Right ventricle myocardium superior (tissue), 1 donor: ENCODE results near the gene MED15. TPM values are rescaled to one million over a fixed set of nuclear protein-coding genes. Genes with fewer than 3 reads are reported as not detected.
"Not testable (repeated sequence)": the region's sequence is repeated elsewhere in the genome, so short reads cannot be mapped to it uniquely, and the experiment has no call there.

ENCODE experiments used
- ATAC-seq: fragments of 200-7000 bp; cut with Tn5 transposase; one replicate; pipeline ENCODE4 v1.9.1; 2020; ENCODE audit warnings: mild to moderate bottlenecking; ENCODE audit not compliant: poor library complexity
- DNase-seq: peaks from one replicate; pipeline ENCODE4 v3.0.0-alpha.2; 2020
- intact Hi-C: fragments of 100-400 bp; cut with DNase I; formaldehyde crosslinking; loops from one replicate; pipeline ENCODE4 v1.11.2; 2022
- total RNA-seq: library from RNA; stranded (reverse); fragmentation: NEBNext Ultra II Directional; extraction: Animal tissue kit (Norgen Biotek cat#: 25700); gene quantifications from one replicate; pipeline ENCODE4 v1.2.1, GENCODE V29; 2021
- donor health status: DM: no; HTN: yes; CAD: no; lungs with severe emphysema.

Gene MED15
- total RNA-seq, 1 donor from 2014 or later, result 36.3 TPM

DNA sequence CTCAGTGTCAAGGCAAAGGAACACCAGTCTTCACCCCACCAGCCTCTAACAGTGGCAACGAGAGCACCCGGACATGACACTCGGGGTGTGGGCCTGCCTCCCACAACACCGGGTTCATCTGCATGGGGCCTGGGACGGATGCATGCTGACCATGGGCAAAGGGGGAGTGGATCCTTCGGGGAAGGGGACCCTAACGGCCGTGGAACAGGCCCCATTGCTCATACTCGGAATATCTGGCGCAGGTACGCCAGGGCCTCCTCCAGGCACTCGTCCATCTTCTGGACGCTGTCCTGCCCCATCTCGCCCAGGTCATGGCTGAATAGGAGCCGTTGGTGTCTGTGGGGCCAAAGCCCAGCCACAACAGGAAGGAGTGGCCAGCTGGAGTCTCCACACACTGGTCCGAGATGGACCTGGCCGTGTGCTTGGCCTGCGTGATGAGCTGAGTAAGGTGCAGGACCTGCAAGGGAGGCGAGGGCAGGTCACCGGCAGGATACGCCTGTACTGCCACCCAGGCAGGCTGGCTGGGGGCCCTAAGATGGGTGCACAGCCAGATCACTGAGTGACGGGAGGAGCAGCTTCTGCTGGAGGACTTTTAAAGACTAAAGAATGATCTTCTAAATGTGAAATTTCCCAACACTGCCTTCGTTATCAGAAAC is 96.8 kb downstream of the MED15 start:
- intact Hi-C loops, result no loop called here
- no peak for DNase-seq

DNA sequence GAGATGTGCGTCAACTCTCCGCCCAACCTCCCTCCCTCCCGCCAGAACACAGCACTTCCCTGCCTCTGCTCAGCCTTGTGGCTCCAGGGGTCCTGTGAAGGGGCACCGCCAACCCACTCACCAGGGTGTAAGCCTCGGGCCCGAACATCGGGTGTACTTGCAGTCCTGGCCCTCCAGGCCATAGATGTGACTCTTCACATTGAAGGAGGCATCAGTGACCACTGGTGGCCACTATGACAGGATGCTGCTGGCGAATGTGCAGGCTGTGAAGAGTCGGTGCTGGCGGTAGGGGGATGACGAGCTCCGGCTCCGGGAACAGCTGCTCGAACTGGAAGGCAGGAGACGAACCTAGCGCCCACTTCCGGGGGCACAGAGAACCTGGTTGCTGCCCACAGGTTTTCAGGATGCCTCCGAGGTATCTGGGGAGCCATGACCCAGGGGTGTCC is 97.4 kb downstream of the MED15 start:
- DNase-seq (no peak), ATAC-seq (no peak)

More for the DNA sequence above, 96.8 kb downstream of the MED15 start:
- no peak for ATAC-seq

DNA sequence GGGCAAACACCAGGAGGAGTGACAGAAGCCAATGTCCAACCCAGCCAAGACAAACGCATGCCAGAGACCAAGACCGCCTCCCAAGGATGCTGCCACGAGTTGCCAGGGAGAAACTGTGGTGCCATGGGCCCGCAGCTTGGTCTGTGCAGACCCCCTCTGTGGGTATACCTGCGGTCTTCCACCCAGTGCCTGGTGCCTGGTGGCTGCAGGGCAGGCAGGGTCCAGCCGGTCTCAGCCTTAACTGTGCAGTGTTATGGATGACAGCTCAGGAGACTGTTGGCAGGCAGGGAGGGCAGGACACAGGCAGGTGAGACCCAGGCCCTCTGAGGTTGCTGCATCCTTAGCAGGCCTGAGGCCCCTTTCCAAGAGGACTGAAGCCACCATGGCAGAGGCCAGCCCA is 97.9 kb downstream of the MED15 start:
- DNase-seq (no peak), ATAC-seq (no peak)
- intact Hi-C loops, result no loop called here

More for the DNA sequence above, 97.4 kb downstream of the MED15 start:
- intact Hi-C loops, result no loop called here

DNA sequence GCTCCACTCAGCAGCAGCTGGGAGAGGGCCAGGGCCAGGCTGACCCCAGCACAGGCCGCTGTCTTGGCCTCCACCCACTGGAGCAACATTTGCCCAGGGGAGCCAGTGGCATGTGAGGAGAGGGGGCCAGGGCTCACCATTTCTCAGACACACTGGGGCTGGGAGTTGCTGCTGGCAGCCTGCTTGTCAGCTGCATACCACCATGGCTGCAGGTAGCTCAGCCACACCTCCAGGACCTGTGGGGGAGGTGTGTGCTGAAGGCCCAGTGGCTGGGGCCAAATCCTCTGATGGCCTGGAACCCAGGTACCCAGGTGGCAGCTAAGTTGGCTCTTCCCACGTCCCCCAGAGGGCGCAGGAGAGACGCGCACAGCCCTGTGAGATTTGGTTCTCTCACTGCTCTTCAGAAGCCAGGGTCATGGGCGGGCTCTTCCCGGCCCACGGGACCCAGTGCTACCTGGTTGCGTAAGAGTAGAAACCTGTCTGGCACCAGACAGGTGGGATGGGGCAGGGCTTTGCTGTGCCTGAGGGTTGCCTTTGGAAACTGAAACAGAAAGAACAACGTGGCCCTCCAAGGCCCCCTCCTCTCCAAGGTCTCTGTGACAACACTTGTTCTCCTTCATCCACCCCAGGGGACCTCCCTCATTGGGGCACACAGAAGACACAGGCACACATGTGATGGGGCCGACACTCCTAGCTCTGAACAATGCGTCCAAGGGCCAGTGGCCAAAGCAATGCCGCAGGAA is 98.8 kb downstream of the MED15 start:
- DNase-seq, result no peak
- intact Hi-C loops, result no loop called here
- ATAC-seq, result peak; percentile 69

DNA sequence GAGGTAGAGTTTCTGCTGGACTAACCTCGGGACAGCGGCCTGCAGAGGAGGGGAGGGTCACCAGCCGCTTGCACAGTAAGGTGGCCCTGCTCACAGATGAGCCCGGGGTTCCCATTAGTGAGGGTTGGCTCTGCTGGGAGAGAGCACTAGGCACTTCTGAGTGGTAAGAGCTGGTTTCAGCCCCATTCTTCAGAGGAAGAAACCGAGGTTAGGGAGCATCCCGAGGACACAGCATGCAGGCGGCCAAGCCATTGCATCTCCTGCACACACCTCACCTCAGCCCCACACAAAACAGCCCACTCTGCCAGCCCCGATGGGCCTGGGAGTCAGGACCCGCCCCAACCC is 99.3 kb downstream of the MED15 start:
- ATAC-seq (no peak), DNase-seq (no peak)
- intact Hi-C loops, result no loop called here

DNA sequence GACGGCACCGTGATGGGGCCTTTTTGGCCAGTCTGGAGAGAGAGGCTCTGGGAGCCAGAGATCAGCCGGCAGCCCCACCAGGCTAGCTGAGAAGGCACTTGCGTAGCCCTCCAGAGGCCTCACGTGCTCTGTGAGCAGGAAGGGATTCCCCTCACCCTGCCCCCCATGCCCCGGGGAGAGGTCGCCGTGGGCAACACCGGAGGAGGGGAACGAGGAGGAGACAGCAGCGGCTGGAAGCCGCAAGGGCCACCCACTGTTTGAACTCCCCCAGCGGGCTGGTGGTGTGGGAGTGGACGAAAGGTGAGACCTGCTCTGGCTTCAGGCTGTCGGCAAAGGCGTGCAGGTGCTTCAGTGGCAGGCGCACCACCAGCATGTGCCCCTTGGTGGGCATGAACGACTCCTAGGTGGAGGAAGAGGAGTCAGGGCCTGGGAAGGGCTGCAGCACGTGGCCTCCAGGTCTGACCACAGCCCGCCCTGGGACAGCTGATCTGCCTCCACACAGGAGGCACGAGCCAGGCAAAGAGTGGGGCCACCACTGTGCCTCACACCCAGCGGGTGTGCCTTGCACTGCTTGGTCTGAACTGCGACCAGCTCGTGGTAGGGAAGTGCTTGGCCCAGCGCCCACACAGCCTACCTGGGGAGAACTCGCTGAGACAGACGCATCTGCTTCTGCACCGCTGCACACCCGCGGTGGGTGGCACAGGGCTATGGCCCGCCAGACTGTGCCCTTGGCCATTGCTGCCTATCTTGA is 99.9 kb downstream of the MED15 start:
- DNase-seq, result no peak
- intact Hi-C loops, result no loop called here
- no peak for ATAC-seq

DNA sequence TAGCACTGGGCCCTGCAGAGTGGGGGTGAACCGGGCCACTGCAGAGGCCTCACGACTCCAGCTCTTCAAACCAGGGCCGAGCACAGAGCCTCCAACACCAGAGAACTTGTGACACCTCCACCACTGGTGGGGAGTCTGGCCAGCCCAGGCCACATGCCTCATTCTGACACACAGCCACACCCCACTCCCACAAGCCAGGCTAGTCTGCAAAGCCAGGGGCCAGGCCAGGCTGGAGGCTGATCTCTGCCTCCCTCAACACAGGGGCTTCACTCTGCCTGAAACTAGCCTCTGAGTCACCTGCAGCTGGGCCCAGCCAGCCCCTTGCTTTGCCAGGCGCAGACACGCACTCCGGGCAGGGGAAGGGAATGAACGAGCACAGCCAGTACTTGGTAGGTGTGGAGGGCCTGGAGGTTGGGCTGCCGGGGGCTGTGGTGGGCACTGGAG is 102.9 kb downstream of the MED15 start:
- ATAC-seq, result no peak
- intact Hi-C loops, result no loop called here
- DNase-seq, result no peak

DNA sequence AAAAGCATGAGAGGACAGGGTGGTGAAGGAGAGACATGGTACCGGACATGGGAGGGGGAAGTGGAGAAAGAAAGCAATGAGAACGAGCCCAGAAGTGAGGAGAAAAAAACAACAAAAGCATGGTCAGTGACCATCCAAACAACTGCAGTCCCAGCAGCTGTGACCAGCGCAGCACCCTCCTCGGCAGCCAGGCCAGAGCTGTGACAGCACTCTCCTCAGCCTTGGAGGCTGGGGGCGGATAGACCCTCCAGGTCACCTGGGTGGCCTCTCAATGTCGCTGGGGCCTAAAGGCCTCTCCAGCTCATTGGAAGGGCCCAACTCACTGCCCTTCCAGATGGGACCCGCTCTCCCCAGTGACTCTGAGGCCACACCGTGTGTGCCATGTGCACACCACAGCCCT is 103.3 kb downstream of the MED15 start:
- ATAC-seq (no peak), DNase-seq (no peak)
- intact Hi-C loops, result no loop called here

DNA sequence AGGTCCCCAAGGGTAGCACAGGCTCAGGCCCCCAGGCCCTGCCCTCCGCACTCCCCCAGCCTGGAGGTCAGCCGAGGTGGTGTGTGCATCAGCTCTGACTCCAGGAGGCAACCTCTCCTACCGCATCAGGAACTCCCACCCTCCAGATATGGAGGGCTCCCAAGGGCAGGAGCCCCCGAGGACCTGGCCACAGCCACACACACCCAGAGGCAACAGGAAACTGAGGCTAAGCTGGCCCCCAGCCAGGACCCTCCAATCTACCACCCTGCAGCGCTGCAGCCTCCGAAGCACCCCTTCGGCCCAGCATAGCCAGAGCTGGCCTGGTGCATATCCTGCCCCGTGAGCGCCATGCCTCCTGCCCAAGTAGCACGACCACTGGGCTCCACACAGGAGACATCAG is 104.0 kb downstream of the MED15 start:
- intact Hi-C loops, result no loop called here
- DNase-seq, result no peak

DNA sequence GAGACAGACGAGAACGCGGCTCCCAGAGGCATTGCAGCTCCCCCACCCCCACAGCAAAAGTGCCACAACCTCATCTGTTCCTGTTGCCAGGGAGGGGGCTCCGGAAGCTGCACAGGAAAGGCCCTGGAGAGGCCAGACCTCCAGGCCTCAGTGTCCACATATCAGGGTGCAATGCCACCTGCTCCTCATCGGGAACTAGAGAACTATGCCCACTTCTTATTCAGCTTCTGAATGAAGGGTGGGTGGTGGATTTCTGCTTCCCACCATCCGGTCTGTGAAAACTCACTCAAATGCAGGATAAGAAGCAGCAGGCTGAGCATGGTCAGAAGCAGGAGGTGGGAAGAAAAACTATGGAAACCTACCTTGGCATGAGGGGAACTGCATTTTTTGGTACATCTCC is 105.9 kb downstream of the MED15 start:
- no peak for ATAC-seq

More for the DNA sequence above, 104.0 kb downstream of the MED15 start:
- no peak for ATAC-seq

DNA sequence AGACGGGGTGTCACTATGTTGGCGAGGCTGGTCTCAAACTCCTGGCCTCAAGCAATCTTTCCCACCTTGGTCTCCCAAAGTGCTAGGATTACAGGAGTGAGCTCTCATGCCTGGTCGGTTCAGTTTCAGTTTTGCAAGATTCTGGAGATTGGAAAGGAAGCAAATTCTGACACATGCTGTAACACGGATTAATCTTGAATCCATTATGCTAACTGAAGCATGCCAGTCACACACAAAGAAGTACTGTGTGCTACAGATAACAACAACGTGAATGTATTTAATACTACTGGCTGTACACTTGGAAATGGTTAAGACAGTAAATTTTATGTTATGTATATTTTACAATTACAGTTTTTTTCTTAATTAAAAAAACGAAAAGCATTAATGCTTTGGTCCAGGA is 107.6 kb downstream of the MED15 start:
- ATAC-seq (no peak), DNase-seq (no peak)
- intact Hi-C loops, result no loop called here

More for the DNA sequence above, 105.9 kb downstream of the MED15 start:
- intact Hi-C loops, result no loop called here
- no peak for DNase-seq

DNA sequence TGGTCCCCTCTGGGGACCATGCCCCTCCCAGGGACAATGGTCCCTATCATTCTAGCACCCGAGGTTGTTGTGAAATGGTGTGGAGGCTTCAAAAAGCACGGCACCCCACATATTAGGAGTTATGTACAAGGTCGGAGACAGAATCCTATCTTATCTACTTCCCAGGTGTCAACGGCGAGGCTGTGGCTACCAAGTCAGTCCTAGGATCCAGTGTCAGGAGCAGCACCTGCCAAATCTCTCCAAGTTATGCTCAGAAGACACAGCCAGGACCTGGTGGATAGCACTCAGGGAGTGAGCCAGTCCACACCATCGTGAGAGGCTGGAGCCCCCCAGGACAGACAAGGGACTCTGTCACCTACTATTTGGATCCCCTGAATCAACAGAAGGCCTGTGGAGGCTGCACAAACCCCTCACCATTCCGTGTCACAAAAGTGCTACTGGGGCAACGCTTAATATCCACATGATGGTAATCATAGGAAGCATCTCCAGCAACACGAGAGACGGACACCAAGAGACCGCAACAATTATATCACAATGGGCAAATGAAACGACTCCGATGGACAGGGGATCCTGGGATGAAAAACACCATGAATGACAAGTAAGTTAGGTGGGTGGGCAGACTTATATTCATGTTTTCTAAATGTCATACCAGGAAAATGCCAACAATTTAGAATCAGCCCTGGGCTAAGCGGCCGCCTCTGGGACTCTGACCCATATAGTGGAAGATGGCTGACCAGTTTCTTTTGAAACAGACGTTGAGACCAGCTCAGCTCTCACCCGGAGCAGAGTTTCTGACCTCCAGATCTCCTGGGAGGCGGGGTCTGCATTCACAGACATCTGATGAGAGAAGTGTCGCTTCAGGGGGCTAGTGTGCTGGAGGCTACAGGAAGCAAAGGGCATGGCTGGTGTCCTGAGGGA is 108.4 kb downstream of the MED15 start:
- ATAC-seq (no peak), DNase-seq (no peak)
- intact Hi-C loops, result no loop called here

DNA sequence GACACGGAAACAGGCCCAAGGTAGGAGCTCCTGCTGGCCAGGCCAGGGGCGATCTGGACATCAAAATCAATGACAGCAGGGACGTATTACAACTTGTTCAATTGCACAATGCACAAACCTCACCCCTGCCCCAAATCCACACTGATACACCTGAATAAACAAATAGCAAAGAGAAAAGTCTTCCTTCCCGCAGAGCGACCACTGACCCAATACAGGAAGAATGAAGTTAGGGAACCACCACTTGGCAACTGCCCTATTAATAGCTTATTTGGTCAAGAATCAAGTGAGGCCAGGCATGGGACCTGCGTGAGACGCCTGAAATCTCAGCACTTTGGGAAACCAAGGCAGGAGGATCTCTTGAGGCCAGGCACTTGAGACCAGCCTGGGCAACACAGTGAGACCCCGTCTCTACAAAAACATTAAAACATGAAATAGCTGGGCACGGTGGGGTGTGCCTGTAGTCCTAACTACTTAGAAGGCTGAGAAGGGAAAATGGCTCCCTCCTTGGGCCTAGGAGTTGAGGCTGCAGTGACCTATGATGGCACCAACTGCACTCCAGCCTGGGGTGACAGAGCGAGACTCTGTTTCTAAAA is 109.1 kb downstream of the MED15 start:
- DNase-seq (no peak), ATAC-seq (no peak)
- intact Hi-C loops, result no loop called here

DNA sequence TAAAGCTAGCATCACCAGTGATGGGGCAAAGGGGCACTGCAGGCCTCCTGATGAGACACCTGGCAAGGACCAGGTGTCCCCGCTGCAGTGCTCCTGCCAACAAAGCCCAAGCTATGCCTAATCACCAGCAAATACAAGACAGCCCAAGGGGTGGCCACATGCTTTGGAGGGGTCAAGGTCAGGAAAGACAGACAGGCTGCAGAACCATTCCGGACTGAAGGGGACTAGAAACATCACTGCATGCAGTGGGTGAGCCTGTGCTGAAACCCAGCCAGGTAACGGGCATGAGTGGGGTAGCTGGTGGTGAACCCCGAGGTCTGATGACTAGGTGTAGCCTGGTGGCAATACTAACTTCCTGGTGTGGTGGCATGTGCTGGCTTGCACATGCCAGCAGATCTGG is 111.1 kb downstream of the MED15 start:
- ATAC-seq (no peak), DNase-seq (no peak)
- intact Hi-C loops, result no loop called here

DNA sequence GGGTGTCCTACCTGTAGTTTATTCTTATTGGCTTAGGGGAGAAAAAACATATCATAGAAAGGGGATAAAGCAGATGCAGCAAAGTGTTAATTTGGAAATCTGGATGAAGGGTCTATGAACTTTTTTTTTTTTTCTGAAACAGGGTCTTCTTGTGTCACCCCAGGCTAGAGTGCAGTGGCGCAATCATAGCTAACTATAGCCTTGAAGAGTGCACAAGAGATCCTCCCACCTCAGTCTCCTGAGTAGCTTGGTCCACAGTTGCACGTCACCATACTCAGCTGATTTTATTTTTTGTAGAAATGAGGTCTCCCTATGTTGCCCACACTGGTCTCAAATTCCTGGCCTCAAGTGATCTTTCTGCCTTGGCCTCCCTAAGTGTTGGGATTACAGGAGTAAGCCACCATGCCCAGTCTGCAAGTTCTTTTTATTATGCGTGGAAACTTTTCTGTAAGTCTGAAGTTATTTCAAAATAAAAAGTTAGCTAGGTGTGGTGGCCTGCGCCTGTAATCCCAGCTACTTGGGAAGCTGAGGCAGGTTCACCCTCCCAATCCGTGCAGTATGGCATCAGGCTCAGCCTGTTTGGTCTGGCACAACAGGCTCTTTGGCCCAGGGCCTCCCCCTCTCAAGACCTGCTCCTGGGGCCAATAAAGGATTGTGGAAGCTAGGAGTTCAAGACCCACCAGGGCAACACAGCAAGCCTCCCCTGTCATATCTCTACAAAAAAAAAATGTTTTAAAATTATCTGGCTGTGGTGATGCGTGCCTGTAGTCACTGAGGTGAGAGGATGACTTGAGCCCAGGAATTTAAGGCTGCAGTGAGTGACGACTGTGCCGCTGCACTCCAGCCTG is 111.9 kb downstream of the MED15 start:
- no peak for DNase-seq
- intact Hi-C loops, result no loop called here
- ATAC-seq, result no peak

DNA sequence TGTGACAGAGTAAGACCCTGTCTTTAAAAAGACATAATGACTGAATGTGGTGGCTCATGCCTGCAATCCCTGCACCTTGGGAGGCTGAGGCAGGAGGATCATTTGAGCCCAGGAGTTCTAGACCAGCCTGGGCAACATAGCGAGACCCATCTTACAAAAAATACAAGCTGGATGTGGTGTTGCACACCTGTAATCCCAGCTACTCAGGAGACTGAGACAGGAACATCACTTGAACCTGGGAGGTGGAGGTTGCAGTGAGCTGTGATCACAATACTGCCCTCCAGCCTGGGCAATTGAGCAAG is 112.4 kb downstream of the MED15 start:
- DNase-seq, ATAC-seq: not testable (repeated sequence)
- intact Hi-C loops, result loop anchor here (10.0 kb wide), 1 partner anchor 55 kb away; no protein-coding TSS in a partner anchor

DNA sequence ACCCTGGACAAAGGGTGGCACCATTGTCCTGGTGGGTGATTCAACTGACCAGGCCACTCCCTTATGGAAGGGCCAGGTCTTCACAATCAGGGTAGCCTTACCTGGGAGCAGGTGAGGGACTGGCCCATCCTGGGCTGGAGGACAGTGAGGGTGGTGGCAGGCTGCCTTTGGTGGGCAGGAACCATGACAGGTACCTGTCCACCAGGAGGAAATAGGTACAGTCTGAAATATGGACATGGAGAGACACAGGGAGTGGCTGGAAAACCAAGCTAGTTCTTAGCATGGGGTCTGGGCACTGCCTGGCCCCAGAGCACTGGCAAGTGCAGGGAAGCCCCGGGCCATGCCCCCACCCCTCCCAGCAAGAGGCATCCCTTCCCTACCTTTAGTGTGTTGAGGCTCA is 113.8 kb downstream of the MED15 start:
- ATAC-seq (no peak), DNase-seq (no peak)
- intact Hi-C loops, result loop anchor here (10.0 kb wide), 1 partner anchor 54 kb away; no protein-coding TSS in a partner anchor
